Endothelial cell of umbilical vein (primary cell): ENCODE results near the gene GPR137B. TPM values are rescaled to one million over a fixed set of nuclear protein-coding genes. Genes with fewer than 3 reads are reported as not detected.

Experiments used
- BruUV-seq: library from RNA; stranded (reverse); fragments of 400-500 nt; replicated peaks from 2 replicates; lab custom pipeline; 2021; lab: Mats Ljungman, UMichigan
- CTCF ChIA-PET: fragments of 300-600, 350-600 bp; sonication (Branson Sonifier 250); formaldehyde crosslinking; loops from one replicate; lab custom pipeline; 2021; ENCODE audit warnings: antibody characterized with exemption, inconsistent platforms; lab: Charles Lee
- POLR2A ChIA-PET: fragments of 300-600, 350-600 bp; sonication (Branson Sonifier 250); formaldehyde crosslinking; loops from one replicate; lab custom pipeline; 2021; ENCODE audit warnings: antibody characterized with exemption, inconsistent platforms; lab: Charles Lee
- DNase-seq: peaks from one replicate; pipeline ENCODE4 v3.0.0-alpha.2; 2011; ENCODE audit warnings: low read depth, low spot score
- FAIRE-seq: peaks from 2 replicates; lab custom pipeline; 2011; peaks lifted over from hg19 to GRCh38; lab: Jason Lieb, UNC
- H2AFZ ChIP-seq: 2 replicates; pipeline ENCODE4 v1.6.0; 2012; ENCODE audit warnings: low read depth, low read length, control low read depth, inconsistent platforms
- H3K27ac ChIP-seq: 2 replicates; pipeline ENCODE4 v1.5.1; 2011; ENCODE audit warnings: low read depth, mild to moderate bottlenecking, control low read depth, low read length, moderate library complexity; ENCODE audit not compliant: insufficient read depth
- H3K27me3 ChIP-seq, 2 experiments: 2 replicates each; pipeline versions ENCODE4 v1.6.0 to v1.6.1; 2011; ENCODE audit warnings: low read length in 2 of 2, mixed read lengths in 1 of 2; ENCODE audit not compliant: control insufficient read depth in 2 of 2, insufficient read depth in 2 of 2
- H3K36me3 ChIP-seq, 2 experiments: 2 replicates in 1 of 2; 3 replicates in 1 of 2; pipeline ENCODE4 v1.5.1; 2011; ENCODE audit warnings: low read length in 2 of 2, mild to moderate bottlenecking in 1 of 2, moderate library complexity in 1 of 2; ENCODE audit not compliant: control insufficient read depth in 2 of 2, insufficient read depth in 2 of 2; ENCODE audit errors: extremely low read depth in 1 of 2
- H3K4me1 ChIP-seq: 3 replicates; pipeline ENCODE4 v1.5.1; 2011; ENCODE audit warnings: mild to moderate bottlenecking, low read length; ENCODE audit not compliant: control insufficient read depth, insufficient read depth; ENCODE audit errors: extremely low read depth
- H3K4me2 ChIP-seq: 2 replicates; pipeline ENCODE4 v1.6.1; 2011; ENCODE audit warnings: low read length, control low read depth, mixed read lengths; ENCODE audit not compliant: insufficient read depth
- H3K4me3 ChIP-seq, 3 experiments: fragments of 200-600 bp in 1 of 3; sonication (generic), shearing (Covaris generic) in 1 of 3; replicated peaks in 1 of 3; 2 replicates each; pipeline ENCODE4 v1.5.1; 2011 to 2016; ENCODE audit warnings: control low read depth in 3 of 3, low read length in 3 of 3, mild to moderate bottlenecking in 2 of 3, inconsistent platforms in 1 of 3, low read depth in 1 of 3, moderate library complexity in 1 of 3; ENCODE audit not compliant: insufficient read depth in 1 of 3
- H3K79me2 ChIP-seq: 2 replicates; pipeline ENCODE4 v1.6.0; 2012; ENCODE audit warnings: low read length, inconsistent platforms; ENCODE audit not compliant: control insufficient read depth, insufficient read depth
- H3K9ac ChIP-seq: replicated peaks from 2 replicates; pipeline ENCODE3; 2011; ENCODE audit warnings: low read length, control low read depth; ENCODE audit not compliant: insufficient read depth; ENCODE audit errors: extremely low read depth
- H3K9me1 ChIP-seq: replicated peaks from 3 replicates; pipeline ENCODE4 v1.6.0; 2011; ENCODE audit warnings: mild to moderate bottlenecking, low read length; ENCODE audit not compliant: control insufficient read depth, insufficient read depth; ENCODE audit errors: extremely low read depth
- H3K9me3 ChIP-seq: replicated peaks from 2 replicates; pipeline ENCODE4 v1.5.1; 2012; ENCODE audit warnings: low read length, inconsistent platforms; ENCODE audit not compliant: control insufficient read depth, insufficient read depth
- H4K20me1 ChIP-seq: replicated peaks from 2 replicates; pipeline ENCODE3; 2011; ENCODE audit warnings: mild to moderate bottlenecking, low read length; ENCODE audit not compliant: control insufficient read depth, insufficient read depth; ENCODE audit errors: extremely low read depth
- CTCF ChIP-seq, 2 donors: IDR thresholded peaks; 1 replicate in 1 of 2; 2 replicates in 1 of 2; pipeline ENCODE4 v1.5.1; 2011; ENCODE audit warnings: low read length in 2 of 2, mild to moderate bottlenecking in 2 of 2, moderate library complexity in 2 of 2, control low read depth in 1 of 2, inconsistent platforms in 1 of 2, low read depth in 1 of 2; ENCODE audit not compliant: insufficient read depth in 1 of 2; ENCODE audit errors: extremely low read depth in 1 of 2
- EZH2 ChIP-seq: IDR thresholded peaks from 2 replicates; pipeline ENCODE4 v1.6.1; 2012; ENCODE audit warnings: borderline replicate concordance, low read depth, mild to moderate bottlenecking, moderate library complexity, low read length, inconsistent platforms; ENCODE audit not compliant: severe bottlenecking
- FOS ChIP-seq: IDR thresholded peaks from 2 replicates; pipeline ENCODE4 v1.6.1; 2011; ENCODE audit warnings: mild to moderate bottlenecking, low read length, moderate library complexity, borderline replicate concordance; ENCODE audit not compliant: insufficient read depth
- JUN ChIP-seq: IDR thresholded peaks from 2 replicates; pipeline ENCODE4 v1.6.1; 2011; ENCODE audit warnings: borderline replicate concordance, low read depth; ENCODE audit not compliant: insufficient read length, insufficient read depth
- MYC ChIP-seq: IDR thresholded peaks from one replicate; pipeline ENCODE4 v1.6.1; 2011; ENCODE audit warnings: mild to moderate bottlenecking, low read depth, low read length
- POLR2A ChIP-seq: IDR thresholded peaks from 2 replicates; pipeline ENCODE4 v1.6.1; 2012; ENCODE audit warnings: low read depth, mild to moderate bottlenecking, control low read depth, low read length
- POLR2AphosphoS5 ChIP-seq: IDR thresholded peaks from 2 replicates; pipeline ENCODE4 v1.6.1; 2012; ENCODE audit warnings: low read depth, mild to moderate bottlenecking, control low read depth, low read length, moderate library complexity; ENCODE audit not compliant: insufficient read depth
- dilution Hi-C: fragments of 300-500 bp; cut with MboI; formaldehyde crosslinking; loops from one replicate; pipeline ENCODE4 v1.15.0; 2019; ENCODE audit warnings: low sequenced_read_pairs; ENCODE audit not compliant: extremely low pct_ligation_motif_present
- intact Hi-C: fragments of 100-400 bp; cut with micrococcal nuclease; formaldehyde crosslinking; loops from one replicate; pipeline ENCODE4 v1.10.0; 2022
- polyA plus RNA-seq, 4 experiments: library from polyadenylated mRNA; depleted of rRNA in 3 of 4; stranded (reverse) in 3 of 4; unstranded in 1 of 4; fragments of >200 nt; gene quantifications; 2 replicates each; pipeline versions ENCODE4 v1.2.1 to v1.2.3, GENCODE V29; 2011 to 2012; ENCODE audit warnings: missing spikeins in 1 of 4
- total RNA-seq: library from RNA; stranded (reverse); gene quantifications from 2 replicates; pipeline ENCODE4 v1.2.3, GENCODE V29; 2021

GPR137B gene
- total and polyA plus RNA-seq, 2 donors (not counting 3 experiments of a cell fraction or from before 2014, with no cell fraction given) = 7.8 to 11.9 TPM

GRCh38 chr1:236147068-236147467 lies 4.7 kb downstream of the GPR137B start:
- Histone ChIP-seq H3K9me1 (no peaks in the 10 kb centered on the region), H3K4me1 (peaks cover 8% of the 10 kb centered on the region), H3K79me2 (no peaks in the 10 kb centered on the region), H4K20me1 (no peaks in the 10 kb centered on the region), H3K4me3 (no peak overlapping the region), H3K27ac (no peak overlapping the region), H3K9ac (no peak overlapping the region), H2AFZ (no peak overlapping the region), H3K27me3 (no peaks in the 10 kb centered on the region), H3K4me2 (no peak overlapping the region), H3K36me3 (no peaks in the 10 kb centered on the region), H3K9me3 (no peaks in the 10 kb centered on the region)
- BruUV-seq = no TSS peak
- FAIRE-seq (no peak), DNase-seq (no peak)
- dilution Hi-C loops (no loop called here), intact Hi-C loops (no loop called here)
- CTCF ChIA-PET = no interaction called here
- POLR2A ChIA-PET = no interaction called here
- TF ChIP-seq JUN (no peak), EZH2 (no peak), POLR2A (no peak), FOS (no peak), MYC (no peak), POLR2AphosphoS5 (no peak), CTCF (IDR thresholded peaks at IDR 0.05; ENCODE audit: extremely low read depth in 1 of 2, insufficient read depth in 1 of 2, low read depth in 1 of 2, low read length in 2 of 2) (no peak)
